WTC11 (cell line): ENCODE results near the gene CHST13.

Experiments
- ATF1 ChIP-seq: sonication (generic); formaldehyde crosslinking; IDR thresholded peaks from 2 replicates; pipeline ENCODE4 v1.8.1; 2023; ENCODE audit warnings: mild to moderate bottlenecking, moderate library complexity, missing genetic modification reagents
- CBFB ChIP-seq: sonication (generic); formaldehyde crosslinking; IDR thresholded peaks from 2 replicates; pipeline ENCODE4 v1.8.1; 2022; ENCODE audit warnings: mild to moderate bottlenecking, low read depth, missing genetic modification reagents
- ELF4 ChIP-seq: sonication (generic); formaldehyde crosslinking; IDR thresholded peaks from 2 replicates; pipeline ENCODE4 v1.8.1; 2022; ENCODE audit warnings: low read depth, mild to moderate bottlenecking, moderate library complexity, missing genetic modification reagents
- IRF2 ChIP-seq: sonication (generic); formaldehyde crosslinking; IDR thresholded peaks from 2 replicates; pipeline ENCODE4 v1.8.0; 2022; ENCODE audit warnings: low read depth, missing genetic modification reagents, borderline replicate concordance
- TF ChIP-seq, protein P1 (sequence below): fragments of 200-600 bp; IDR thresholded peaks from 2 replicates; pipeline ENCODE4 v1.8.0; 2022; ENCODE audit warnings: antibody characterized with exemption

DNA sequence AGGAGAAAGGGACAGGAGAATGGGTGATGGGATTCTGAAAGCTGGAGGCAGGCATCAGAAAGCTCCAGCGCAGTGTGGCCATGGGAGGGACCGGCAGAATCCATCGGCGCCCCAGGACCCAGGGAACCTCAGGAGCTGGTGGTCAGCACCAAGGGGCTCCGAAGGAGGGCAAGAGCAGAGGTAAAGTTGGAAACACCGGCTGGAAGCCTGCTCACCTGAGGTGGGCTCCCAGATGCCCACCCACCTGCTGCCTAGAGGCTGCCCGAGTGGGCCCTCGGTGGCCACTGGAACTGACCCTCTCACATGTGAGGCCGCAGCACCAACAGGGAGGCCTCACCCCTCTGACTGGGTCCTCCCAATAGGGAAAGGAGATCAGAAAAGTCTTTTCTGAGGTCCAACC is 38.0 kb upstream of the CHST13 start:
- TF ChIP-seq, protein P1, sequence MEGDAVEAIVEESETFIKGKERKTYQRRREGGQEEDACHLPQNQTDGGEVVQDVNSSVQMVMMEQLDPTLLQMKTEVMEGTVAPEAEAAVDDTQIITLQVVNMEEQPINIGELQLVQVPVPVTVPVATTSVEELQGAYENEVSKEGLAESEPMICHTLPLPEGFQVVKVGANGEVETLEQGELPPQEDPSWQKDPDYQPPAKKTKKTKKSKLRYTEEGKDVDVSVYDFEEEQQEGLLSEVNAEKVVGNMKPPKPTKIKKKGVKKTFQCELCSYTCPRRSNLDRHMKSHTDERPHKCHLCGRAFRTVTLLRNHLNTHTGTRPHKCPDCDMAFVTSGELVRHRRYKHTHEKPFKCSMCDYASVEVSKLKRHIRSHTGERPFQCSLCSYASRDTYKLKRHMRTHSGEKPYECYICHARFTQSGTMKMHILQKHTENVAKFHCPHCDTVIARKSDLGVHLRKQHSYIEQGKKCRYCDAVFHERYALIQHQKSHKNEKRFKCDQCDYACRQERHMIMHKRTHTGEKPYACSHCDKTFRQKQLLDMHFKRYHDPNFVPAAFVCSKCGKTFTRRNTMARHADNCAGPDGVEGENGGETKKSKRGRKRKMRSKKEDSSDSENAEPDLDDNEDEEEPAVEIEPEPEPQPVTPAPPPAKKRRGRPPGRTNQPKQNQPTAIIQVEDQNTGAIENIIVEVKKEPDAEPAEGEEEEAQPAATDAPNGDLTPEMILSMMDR = no peak
- TF ChIP-seq ELF4 (CRISPR knock-in tag) = no peak
- no peak for TF ChIP-seq ATF1 (CRISPR knock-in tag)
- no peak for TF ChIP-seq CBFB (CRISPR knock-in tag)
- no peak for TF ChIP-seq IRF2 (CRISPR knock-in tag)
